GM10266 (cell line): ENCODE data around the gene PEX13.

Source experiments
- DNase-seq: peaks from one replicate; pipeline ENCODE4 v3.0.0; 2012; ENCODE audit errors: extremely low spot score
- CTCF ChIP-seq: IDR thresholded peaks from 2 replicates; pipeline ENCODE4 v1.5.1; 2012; ENCODE audit warnings: mild to moderate bottlenecking, low read depth; ENCODE audit not compliant: control insufficient read depth, insufficient read depth; ENCODE audit errors: missing control alignments

Gene PEX13

DNA sequence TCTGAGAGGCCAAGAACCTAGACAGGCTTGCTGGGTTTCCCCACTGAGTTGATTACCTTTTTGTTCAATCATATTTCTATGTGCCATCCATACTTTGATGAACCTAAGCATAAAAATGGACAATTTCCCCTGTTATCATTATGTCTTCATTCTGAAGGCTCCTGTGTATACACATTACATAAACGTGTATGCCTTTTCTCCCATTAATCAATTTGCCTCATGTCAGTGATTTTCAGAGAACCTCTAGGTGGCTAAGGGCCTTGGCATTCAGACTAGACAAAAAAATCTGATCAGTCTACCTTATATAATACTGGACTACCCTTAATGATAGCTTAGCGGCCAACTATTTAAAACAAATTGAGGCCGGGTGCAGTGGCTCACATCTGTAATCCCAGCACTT, 4.1 kb upstream of the PEX13 start:
- no peak for DNase-seq
- TF ChIP-seq CTCF: no peak

- no peak for DNase-seq
- TF ChIP-seq CTCF: no peak
Observed at GRCh38 chr2:61014763-61015162, 2.8 kb upstream of the PEX13 start.

DNA sequence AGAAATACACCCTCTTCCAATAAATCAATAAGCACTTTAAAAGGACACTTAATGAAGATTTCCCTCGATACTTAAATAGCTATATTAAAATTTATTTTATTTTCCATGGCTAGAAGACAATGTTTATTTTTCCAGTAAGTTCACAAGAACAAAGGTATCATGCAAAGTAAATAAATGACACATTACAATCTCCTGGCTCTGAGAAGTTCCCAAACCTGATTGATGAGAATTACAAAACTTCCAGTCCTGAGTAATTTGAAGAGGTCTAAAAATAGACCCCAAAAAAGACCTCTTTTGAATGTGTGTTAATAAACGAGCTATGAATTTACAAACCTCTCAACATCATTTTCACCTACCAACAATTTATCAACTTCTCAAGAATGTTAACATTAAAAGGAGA, 1.5 kb upstream of the PEX13 start:
- DNase-seq: no peak
- no peak for TF ChIP-seq CTCF

- no peak for TF ChIP-seq CTCF
- DNase-seq: no peak
Observed at GRCh38 chr2:61016392-61017002, 1.0 kb upstream of the PEX13 start.

DNA sequence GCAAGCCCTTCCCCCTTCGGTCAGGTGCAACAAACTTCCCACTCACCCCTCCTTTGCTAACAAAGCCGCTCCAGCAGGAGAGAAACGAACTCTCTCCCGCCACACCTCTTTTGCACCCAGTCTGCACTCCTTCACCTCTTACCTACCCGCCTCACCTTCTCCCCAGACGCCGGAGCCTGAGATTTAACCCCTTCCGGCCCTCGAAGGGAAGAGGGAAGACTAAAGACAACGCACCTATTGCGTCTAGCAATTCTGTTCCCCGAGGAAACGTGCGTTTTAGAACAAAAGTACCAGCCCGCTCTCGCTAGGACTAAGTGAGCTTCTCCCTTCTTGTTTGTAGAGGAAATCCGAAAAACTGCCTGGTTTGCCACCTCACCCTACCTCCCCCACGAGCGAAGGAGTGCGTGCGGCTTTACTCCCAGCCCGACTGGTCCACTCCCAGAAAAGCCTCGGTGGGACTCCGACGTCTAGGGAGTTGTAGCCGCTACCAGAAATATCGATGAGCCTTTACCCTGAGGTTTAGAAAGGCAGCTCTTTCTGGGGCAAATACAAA, 441 bp upstream of the PEX13 start:
- no peak for TF ChIP-seq CTCF
- peak; percentile 61 for DNase-seq

DNA sequence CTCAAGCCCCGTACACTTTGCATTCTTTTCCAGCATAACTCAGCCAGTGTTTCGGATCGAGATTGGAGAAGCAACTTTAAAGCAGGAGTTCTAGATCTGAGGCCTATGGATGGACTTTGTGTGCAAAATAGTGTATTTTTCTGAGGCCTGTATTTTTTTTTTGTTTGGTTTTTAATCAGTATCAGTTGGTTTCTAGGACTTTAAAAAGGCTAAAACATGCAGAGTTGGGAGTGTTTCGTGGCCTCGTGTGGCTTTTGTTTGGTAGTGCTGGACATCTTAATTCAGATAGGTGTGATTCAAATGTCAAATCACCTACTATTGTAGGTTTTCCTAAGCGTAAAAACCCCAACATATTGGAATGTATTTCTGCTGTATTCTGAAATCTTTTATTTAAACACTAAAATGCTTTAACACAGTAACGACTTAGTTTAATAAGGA, 817 bp downstream of the PEX13 start:
- no peak for DNase-seq
- TF ChIP-seq CTCF: no peak

DNA sequence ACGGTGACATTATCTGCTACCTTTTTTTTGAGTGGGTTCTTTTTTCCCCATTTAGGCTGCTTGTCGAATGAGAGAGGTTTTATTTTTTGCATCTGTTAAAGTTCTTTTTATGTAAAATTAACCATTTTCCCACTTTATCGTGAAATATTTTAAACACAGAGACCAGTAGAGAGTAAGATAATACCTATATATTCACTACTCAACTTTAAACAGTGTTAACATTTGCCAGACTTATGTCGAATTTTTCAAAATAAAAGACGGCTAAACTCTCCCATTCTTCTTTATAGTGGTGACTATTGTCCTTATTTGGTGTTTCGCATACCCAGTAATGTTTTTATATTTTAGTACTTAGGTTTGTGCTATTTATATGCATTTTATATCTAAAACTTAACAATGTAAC, 1.3 kb downstream of the PEX13 start:
- DNase-seq: no peak
- no peak for TF ChIP-seq CTCF
